Measurements from ENCODE around the gene OSM. TPM values are rescaled to one million over a fixed set of nuclear protein-coding genes. Genes with fewer than 3 reads are reported as not detected.

The OSM gene
- total RNA-seq, 1 experiment from 2014 or later, result not detected

DNA sequence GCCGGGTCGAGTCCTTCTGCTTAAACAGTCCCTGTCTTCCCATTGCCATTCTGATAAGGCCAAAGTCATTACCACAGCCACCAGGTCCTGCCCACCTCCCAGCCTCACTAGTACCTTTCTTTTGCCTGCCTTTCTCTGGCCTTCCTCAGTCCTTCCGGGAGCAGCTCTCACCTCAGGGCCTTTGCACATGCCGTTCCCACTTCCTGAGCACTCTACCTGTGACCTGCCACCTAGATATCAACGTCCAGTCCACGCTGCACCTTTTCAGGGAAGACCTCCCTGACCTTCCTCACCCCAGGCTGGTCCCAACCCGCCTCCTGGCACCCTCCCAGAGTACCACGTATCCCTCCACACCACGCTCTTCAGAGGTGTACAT is 7.8 kb upstream of the OSM start:
- CTCF ChIA-PET, result no interaction called here
- no peak for ATAC-seq
- in situ Hi-C loops (cut with HindIII; ENCODE audit: low pct_unique_long_range_greater_than_20kb, low sequenced_read_pairs) (no loop called here), intact Hi-C loops (cut with micrococcal nuclease; ENCODE audit: unreplicated experiment) (no loop called here)
- Histone ChIP-seq H3K9me3 (ENCODE audit: control insufficient read depth, insufficient read depth, low read depth, low read length) (no peaks in the 10 kb centered on the region), H3K4me3 (ENCODE audit: low read depth in 2 of 2, low read length in 2 of 2) (no peak overlapping the region), H3K27me3 (ENCODE audit: control insufficient read depth, insufficient read depth, low read length) (no peaks in the 10 kb centered on the region), H3K27ac (ENCODE audit: low read length) (no peak overlapping the region), H3K4me1 (ENCODE audit: control insufficient read depth, insufficient read depth, low read length) (no peaks in the 10 kb centered on the region; the same call in 1 of the 2 replicates), H3K36me3 (ENCODE audit: control insufficient read depth, insufficient read depth, low read length) (no peaks in the 10 kb centered on the region)
- no TSS peak for BruUV-seq (replicated peaks)
- TF ChIP-seq POLR2AphosphoS5 (IDR thresholded peaks at IDR 0.05; ENCODE audit: low read depth, low read length), result no peak
- TF ChIP-seq, protein P1, sequence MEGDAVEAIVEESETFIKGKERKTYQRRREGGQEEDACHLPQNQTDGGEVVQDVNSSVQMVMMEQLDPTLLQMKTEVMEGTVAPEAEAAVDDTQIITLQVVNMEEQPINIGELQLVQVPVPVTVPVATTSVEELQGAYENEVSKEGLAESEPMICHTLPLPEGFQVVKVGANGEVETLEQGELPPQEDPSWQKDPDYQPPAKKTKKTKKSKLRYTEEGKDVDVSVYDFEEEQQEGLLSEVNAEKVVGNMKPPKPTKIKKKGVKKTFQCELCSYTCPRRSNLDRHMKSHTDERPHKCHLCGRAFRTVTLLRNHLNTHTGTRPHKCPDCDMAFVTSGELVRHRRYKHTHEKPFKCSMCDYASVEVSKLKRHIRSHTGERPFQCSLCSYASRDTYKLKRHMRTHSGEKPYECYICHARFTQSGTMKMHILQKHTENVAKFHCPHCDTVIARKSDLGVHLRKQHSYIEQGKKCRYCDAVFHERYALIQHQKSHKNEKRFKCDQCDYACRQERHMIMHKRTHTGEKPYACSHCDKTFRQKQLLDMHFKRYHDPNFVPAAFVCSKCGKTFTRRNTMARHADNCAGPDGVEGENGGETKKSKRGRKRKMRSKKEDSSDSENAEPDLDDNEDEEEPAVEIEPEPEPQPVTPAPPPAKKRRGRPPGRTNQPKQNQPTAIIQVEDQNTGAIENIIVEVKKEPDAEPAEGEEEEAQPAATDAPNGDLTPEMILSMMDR (IDR thresholded peaks at IDR 0.05), result no peak
- TF ChIP-seq TCF7L2 (IDR thresholded peaks at IDR 0.05; ENCODE audit: low read depth, low read length), result no peak
- TF ChIP-seq, protein P2, sequence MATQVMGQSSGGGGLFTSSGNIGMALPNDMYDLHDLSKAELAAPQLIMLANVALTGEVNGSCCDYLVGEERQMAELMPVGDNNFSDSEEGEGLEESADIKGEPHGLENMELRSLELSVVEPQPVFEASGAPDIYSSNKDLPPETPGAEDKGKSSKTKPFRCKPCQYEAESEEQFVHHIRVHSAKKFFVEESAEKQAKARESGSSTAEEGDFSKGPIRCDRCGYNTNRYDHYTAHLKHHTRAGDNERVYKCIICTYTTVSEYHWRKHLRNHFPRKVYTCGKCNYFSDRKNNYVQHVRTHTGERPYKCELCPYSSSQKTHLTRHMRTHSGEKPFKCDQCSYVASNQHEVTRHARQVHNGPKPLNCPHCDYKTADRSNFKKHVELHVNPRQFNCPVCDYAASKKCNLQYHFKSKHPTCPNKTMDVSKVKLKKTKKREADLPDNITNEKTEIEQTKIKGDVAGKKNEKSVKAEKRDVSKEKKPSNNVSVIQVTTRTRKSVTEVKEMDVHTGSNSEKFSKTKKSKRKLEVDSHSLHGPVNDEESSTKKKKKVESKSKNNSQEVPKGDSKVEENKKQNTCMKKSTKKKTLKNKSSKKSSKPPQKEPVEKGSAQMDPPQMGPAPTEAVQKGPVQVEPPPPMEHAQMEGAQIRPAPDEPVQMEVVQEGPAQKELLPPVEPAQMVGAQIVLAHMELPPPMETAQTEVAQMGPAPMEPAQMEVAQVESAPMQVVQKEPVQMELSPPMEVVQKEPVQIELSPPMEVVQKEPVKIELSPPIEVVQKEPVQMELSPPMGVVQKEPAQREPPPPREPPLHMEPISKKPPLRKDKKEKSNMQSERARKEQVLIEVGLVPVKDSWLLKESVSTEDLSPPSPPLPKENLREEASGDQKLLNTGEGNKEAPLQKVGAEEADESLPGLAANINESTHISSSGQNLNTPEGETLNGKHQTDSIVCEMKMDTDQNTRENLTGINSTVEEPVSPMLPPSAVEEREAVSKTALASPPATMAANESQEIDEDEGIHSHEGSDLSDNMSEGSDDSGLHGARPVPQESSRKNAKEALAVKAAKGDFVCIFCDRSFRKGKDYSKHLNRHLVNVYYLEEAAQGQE (IDR thresholded peaks at IDR 0.05; ENCODE audit: insufficient read depth in 1 of 2, low read depth in 2 of 2, low read length in 1 of 2), result no peak
- TF ChIP-seq SIN3A (IDR thresholded peaks at IDR 0.05; ENCODE audit: borderline replicate concordance, insufficient read depth, low read depth, low read length), result no peak
- DNase-seq (ENCODE audit: low read depth, low spot score), result no peak
- POLR2A ChIA-PET, result no interaction called here

DNA sequence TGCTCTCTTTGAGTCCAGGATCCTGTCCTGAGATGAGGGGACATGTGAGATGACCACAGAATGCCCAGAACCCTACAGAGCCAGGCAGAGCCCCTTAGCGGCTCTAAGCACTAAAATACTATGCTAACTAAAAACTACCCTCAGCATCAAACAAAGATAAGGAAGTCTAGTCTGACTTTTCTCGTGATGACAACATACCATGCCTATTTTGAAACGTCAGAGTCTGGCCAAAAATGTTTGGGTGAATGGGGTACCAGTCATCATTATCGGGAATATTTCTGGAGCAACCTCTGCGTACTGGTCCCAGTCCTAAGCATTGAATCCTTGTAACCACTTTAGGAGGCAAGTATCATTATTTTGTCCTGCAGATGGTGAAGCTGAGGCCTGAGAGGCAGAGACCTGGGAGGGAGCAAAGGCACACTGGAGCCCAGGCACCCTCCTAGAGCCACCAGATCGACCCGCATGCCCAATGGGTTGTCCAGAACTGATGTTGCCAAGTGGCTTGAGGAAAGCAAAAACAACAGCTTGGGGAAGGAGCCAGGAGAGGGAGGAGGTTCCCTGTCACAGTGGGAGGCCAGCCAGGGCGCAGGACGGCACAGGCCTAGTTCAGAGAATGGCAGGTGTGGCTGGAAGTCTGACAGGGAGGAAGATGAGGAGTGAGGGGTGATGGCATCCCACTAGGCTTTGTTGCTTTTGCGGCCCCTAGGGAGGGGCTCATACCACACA is 7.2 kb upstream of the OSM start:
- ChIA-PET CTCF (no interaction called here), POLR2A (no interaction called here)
- DNase-seq (ENCODE audit: low read depth, low spot score) (no peak), ATAC-seq (no peak)
- in situ Hi-C loops (cut with HindIII; ENCODE audit: low pct_unique_long_range_greater_than_20kb, low sequenced_read_pairs) (no loop called here), intact Hi-C loops (cut with micrococcal nuclease; ENCODE audit: unreplicated experiment) (no loop called here)
- Histone ChIP-seq H3K4me1 (ENCODE audit: control insufficient read depth, insufficient read depth, low read length) (no peaks in the 10 kb centered on the region; the same call in 1 of the 2 replicates), H3K4me3 (ENCODE audit: low read depth in 2 of 2, low read length in 2 of 2) (no peak overlapping the region), H3K36me3 (ENCODE audit: control insufficient read depth, insufficient read depth, low read length) (no peaks in the 10 kb centered on the region), H3K27me3 (ENCODE audit: control insufficient read depth, insufficient read depth, low read length) (no peaks in the 10 kb centered on the region), H3K27ac (ENCODE audit: low read length) (no peak overlapping the region), H3K9me3 (ENCODE audit: control insufficient read depth, insufficient read depth, low read depth, low read length) (no peaks in the 10 kb centered on the region)
- no TSS peak for BruUV-seq (replicated peaks)
- TF ChIP-seq SIN3A (IDR thresholded peaks at IDR 0.05; ENCODE audit: borderline replicate concordance, insufficient read depth, low read depth, low read length) (no peak), TCF7L2 (IDR thresholded peaks at IDR 0.05; ENCODE audit: low read depth, low read length) (no peak), POLR2AphosphoS5 (IDR thresholded peaks at IDR 0.05; ENCODE audit: low read depth, low read length) (no peak)
- TF ChIP-seq, protein P2 (IDR thresholded peaks at IDR 0.05; ENCODE audit: insufficient read depth in 1 of 2, low read depth in 2 of 2, low read length in 1 of 2), result no peak
- TF ChIP-seq, protein P1 (IDR thresholded peaks at IDR 0.05), result no peak
